ENCODE results near the gene KLRB1.

- TF ChIP-seq CTCF (IDR thresholded peaks at IDR 0.05; ENCODE audit: borderline replicate concordance, extremely low read depth, low read length, poor library complexity, severe bottlenecking) (no peak), EZH2 (IDR thresholded peaks at IDR 0.05; ENCODE audit: borderline replicate concordance, low read depth, low read length, severe bottlenecking) (no peak)
Measured at GRCh38 chr12:9606247-9606646, 1.5 kb downstream of the KLRB1 start.

Data from DND-41 (cell line).